Upper lobe of left lung (tissue), 4 donors: ENCODE data around the gene RFC4.

Experiments used
- EP300 ChIP-seq, 4 donors: sonication (generic); formaldehyde crosslinking; IDR thresholded peaks; one replicate each; pipeline ENCODE4 v1.5.1; 2017; ENCODE audit warnings: antibody characterized with exemption in 4 of 4, control low read depth in 2 of 4
- TF ChIP-seq, protein P1 (sequence below), 6 experiments: fragments of 450-650 bp in 4 of 6; fragments of 200-600 bp in 2 of 6; sonication (generic) in 2 of 6; IDR thresholded peaks; one replicate each; pipeline ENCODE4 v1.5.1; 2016 to 2019; ENCODE audit warnings: antibody characterized with exemption in 6 of 6

GRCh38 chr3:186825872-186826409, 19.7 kb upstream of the RFC4 start:
- no peak for TF ChIP-seq EP300 (IDR thresholded peaks at IDR 0.05)
- TF ChIP-seq, protein P1, sequence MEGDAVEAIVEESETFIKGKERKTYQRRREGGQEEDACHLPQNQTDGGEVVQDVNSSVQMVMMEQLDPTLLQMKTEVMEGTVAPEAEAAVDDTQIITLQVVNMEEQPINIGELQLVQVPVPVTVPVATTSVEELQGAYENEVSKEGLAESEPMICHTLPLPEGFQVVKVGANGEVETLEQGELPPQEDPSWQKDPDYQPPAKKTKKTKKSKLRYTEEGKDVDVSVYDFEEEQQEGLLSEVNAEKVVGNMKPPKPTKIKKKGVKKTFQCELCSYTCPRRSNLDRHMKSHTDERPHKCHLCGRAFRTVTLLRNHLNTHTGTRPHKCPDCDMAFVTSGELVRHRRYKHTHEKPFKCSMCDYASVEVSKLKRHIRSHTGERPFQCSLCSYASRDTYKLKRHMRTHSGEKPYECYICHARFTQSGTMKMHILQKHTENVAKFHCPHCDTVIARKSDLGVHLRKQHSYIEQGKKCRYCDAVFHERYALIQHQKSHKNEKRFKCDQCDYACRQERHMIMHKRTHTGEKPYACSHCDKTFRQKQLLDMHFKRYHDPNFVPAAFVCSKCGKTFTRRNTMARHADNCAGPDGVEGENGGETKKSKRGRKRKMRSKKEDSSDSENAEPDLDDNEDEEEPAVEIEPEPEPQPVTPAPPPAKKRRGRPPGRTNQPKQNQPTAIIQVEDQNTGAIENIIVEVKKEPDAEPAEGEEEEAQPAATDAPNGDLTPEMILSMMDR (IDR thresholded peaks at IDR 0.05): no peak
